Right cardiac atrium (tissue), 5 donors: Measurements from ENCODE around the gene GCFC2. TPM values are rescaled to one million over a fixed set of nuclear protein-coding genes. Genes with fewer than 3 reads are reported as not detected.

Source experiments
- ATAC-seq, 2 donors: fragments of 200-7000 bp; cut with Tn5 transposase; one replicate each; pipeline versions ENCODE4 v1.8.0 to v1.9.1; 2020; ENCODE audit warnings: moderate library complexity in 2 of 2, mild to moderate bottlenecking in 1 of 2
- DNase-seq, 3 donors: peaks; one replicate each; pipeline ENCODE4 v3.0.0-alpha.2; 2020
- H3K27ac ChIP-seq: one replicate; pipeline ENCODE4 v1.5.1; 2013; ENCODE audit warnings: mild to moderate bottlenecking, low read length, control low read depth, moderate library complexity
- H3K27me3 ChIP-seq: one replicate; pipeline ENCODE4 v1.6.1; 2013; ENCODE audit not compliant: control insufficient read depth, insufficient read depth
- H3K4me1 ChIP-seq: one replicate; pipeline ENCODE4 v1.6.1; 2013; ENCODE audit warnings: low read length; ENCODE audit not compliant: control insufficient read depth, insufficient read depth
- H3K4me3 ChIP-seq: one replicate; pipeline ENCODE4 v1.5.1; 2013; ENCODE audit warnings: low read length, control low read depth
- H3K9me3 ChIP-seq: one replicate; pipeline ENCODE4 v1.6.1; 2013; ENCODE audit warnings: low read length; ENCODE audit not compliant: control insufficient read depth
- WGBS: extraction: QIAGEN DNeasy Blood & Tissue Kit; methylation state at CpG from one replicate; pipeline ENCODE4 v1.1.7; 2013; 5-methylcytosine and 5-hydroxymethylcytosine counted together
- intact Hi-C, 4 donors: fragments of 100-400 bp; cut with DNase I; formaldehyde crosslinking; loops; one replicate each; pipeline versions ENCODE4 v1.11.0 to v1.14.0; 2022 to 2023
- polyA plus RNA-seq: library from polyadenylated mRNA; stranded (reverse); fragments of 200-250 nt; gene quantifications from one replicate; pipeline ENCODE4 v1.2.3, GENCODE V29; 2013
- total RNA-seq, 4 donors: library from RNA; stranded (reverse); fragmentation: NEBNext Ultra II Directional; extraction: Animal tissue kit (Norgen Biotek cat#: 25700); gene quantifications; one replicate each; pipeline ENCODE4 v1.2.1, GENCODE V29; 2021
- donor health status: healthy with polysubstance abuse.
- donor health status: DM: no; HTN: yes; CAD: no.
- donor health status: DM: no; HTN: no; CAD: no.
- donor health status: DM: no; HTN: yes; CAD: no; lungs with severe emphysema.
- donor health status: DM: yes; HTN: yes; CAD: no.

GCFC2 gene
- total and polyA plus RNA-seq, 5 donors: 7.5 to 16.1 (median 9.0) TPM

GRCh38 chr2:75627902-75628504 lies 82.7 kb downstream of the GCFC2 start:
- Histone ChIP-seq H3K4me3 (no peak overlapping the region), H3K27ac (no peak overlapping the region), H3K4me1 (no peaks in the 10 kb centered on the region), H3K9me3 (no peaks in the 10 kb centered on the region), H3K27me3 (no peaks in the 10 kb centered on the region)
- intact Hi-C loops: no loop called here
- 2% methylated on average over 4 of the region's 4 CpGs for WGBS
- peak; percentile 67 to 88 (median 79) for DNase-seq
- ATAC-seq: peak; percentile 57 to 59

GRCh38 chr2:75622929-75623328 lies 87.8 kb downstream of the GCFC2 start:
- ATAC-seq: no peak
- Histone ChIP-seq H3K27me3 (no peaks in the 10 kb centered on the region), H3K27ac (no peak overlapping the region), H3K9me3 (no peaks in the 10 kb centered on the region), H3K4me1 (no peaks in the 10 kb centered on the region), H3K4me3 (no peak overlapping the region)
- no peak for DNase-seq
- WGBS: 73% methylated on average over 3 of the region's 3 CpGs
- intact Hi-C loops: no loop called here

GRCh38 chr2:75622500-75622899 lies 88.2 kb downstream of the GCFC2 start:
- Histone ChIP-seq H3K27me3 (no peaks in the 10 kb centered on the region), H3K27ac (no peak overlapping the region), H3K4me1 (no peaks in the 10 kb centered on the region), H3K9me3 (no peaks in the 10 kb centered on the region), H3K4me3 (no peak overlapping the region)
- 80% methylated on average over 2 of the region's 2 CpGs for WGBS
- ATAC-seq (no peak), DNase-seq (no peak)
- intact Hi-C loops: no loop called here

- intact Hi-C loops: no loop called here
- WGBS: 76% methylated on average over 4 of the region's 4 CpGs
- H3K9me3 ChIP-seq: no peaks in the 10 kb centered on the region
These were observed 89.5 kb downstream of the GCFC2 start for GRCh38 chr2:75621228-75621627.

GRCh38 chr2:75619956-75620740 lies 90.6 kb downstream of the GCFC2 start:
- no peak for ATAC-seq
- no peak for DNase-seq
- WGBS: 84% methylated on average over 4 of the region's 4 CpGs
- Histone ChIP-seq H3K27me3 (no peaks in the 10 kb centered on the region), H3K9me3 (no peaks in the 10 kb centered on the region), H3K27ac (no peak overlapping the region), H3K4me3 (no peak overlapping the region), H3K4me1 (no peaks in the 10 kb centered on the region)
- intact Hi-C loops: no loop called here

More at GRCh38 chr2:75621228-75621627, 89.5 kb downstream of the GCFC2 start:
- H3K27me3 ChIP-seq: no peaks in the 10 kb centered on the region
- no peaks in the 10 kb centered on the region for H3K4me1 ChIP-seq
- H3K4me3 ChIP-seq: no peak overlapping the region
- no peak for DNase-seq
- H3K27ac ChIP-seq: no peak overlapping the region
- no peak for ATAC-seq

- H3K4me3 ChIP-seq: no peak overlapping the region
- H3K4me1 ChIP-seq: no peaks in the 10 kb centered on the region
- H3K9me3 ChIP-seq: no peaks in the 10 kb centered on the region
- intact Hi-C loops: no loop called here
- H3K27me3 ChIP-seq: no peaks in the 10 kb centered on the region
- ATAC-seq (no peak), DNase-seq (no peak)
- 93% methylated on average over 3 of the region's 3 CpGs for WGBS
- H3K27ac ChIP-seq: no peak overlapping the region
These were observed 93.8 kb downstream of the GCFC2 start for GRCh38 chr2:75616933-75617332.

- Histone ChIP-seq H3K4me1 (no peaks in the 10 kb centered on the region), H3K27me3 (no peaks in the 10 kb centered on the region), H3K4me3 (no peak overlapping the region), H3K27ac (no peak overlapping the region), H3K9me3 (no peaks in the 10 kb centered on the region)
- 90% methylated on average over 4 of the region's 4 CpGs for WGBS
- ATAC-seq (no peak), DNase-seq (no peak)
- intact Hi-C loops: no loop called here
These were observed 94.3 kb downstream of the GCFC2 start for GRCh38 chr2:75616406-75616805.

GRCh38 chr2:75614162-75614651 lies 96.5 kb downstream of the GCFC2 start:
- Histone ChIP-seq H3K9me3 (no peaks in the 10 kb centered on the region), H3K4me3 (no peak overlapping the region), H3K27ac (no peak overlapping the region), H3K27me3 (no peaks in the 10 kb centered on the region), H3K4me1 (no peaks in the 10 kb centered on the region)
- intact Hi-C loops: loop anchor here in 1 of 4 donors (5.0 kb wide), 1 partner anchor 697 kb away; no protein-coding TSS in a partner anchor
- DNase-seq: no peak
- 83% methylated on average over 5 of the region's 5 CpGs for WGBS
- ATAC-seq: no peak

- WGBS: 65% methylated on average over 5 of the region's 5 CpGs
- no peak overlapping the region for H3K27ac ChIP-seq
- no peaks in the 10 kb centered on the region for H3K4me1 ChIP-seq
- H3K9me3 ChIP-seq: no peaks in the 10 kb centered on the region
- intact Hi-C loops: loop anchor here in 1 of 4 donors (5.0 kb wide), 1 partner anchor 696 kb away; no protein-coding TSS in a partner anchor
- DNase-seq (no peak), ATAC-seq (no peak)
- no peaks in the 10 kb centered on the region for H3K27me3 ChIP-seq
- H3K4me3 ChIP-seq: no peak overlapping the region
These were observed 97.9 kb downstream of the GCFC2 start for GRCh38 chr2:75612862-75613243.
